GM21367 (cell line): ENCODE measurements around the gene MFSD2B.
"Not testable (repeated sequence)": the region's sequence is repeated elsewhere in the genome, so short reads cannot be mapped to it uniquely, and the experiment has no call there.

Experiments used
- ATAC-seq: cut with Tn5 transposase; IDR thresholded peaks from one replicate; pipeline ENCODE4 v1.9.1; 2021; ENCODE audit not compliant: unreplicated experiment

MFSD2B gene

GRCh38 chr2:24009680-24010476 is at the start of gene MFSD2B:
MFSD2B (plus strand) TSS chr2:24010085; CDS start chr2:24010097, 12 bp downstream.
- no peak for ATAC-seq

GRCh38 chr2:23967846-23968245 is 42.0 kb upstream of the MFSD2B start:
- ATAC-seq: no peak

- ATAC-seq: no peak
Observed at GRCh38 chr2:23976883-23977282, 33.0 kb upstream of the MFSD2B start.

- no peak for ATAC-seq
Observed at GRCh38 chr2:23988371-23988770, 21.5 kb upstream of the MFSD2B start.

- ATAC-seq: no peak
Observed at GRCh38 chr2:23992931-23993330, 17.0 kb upstream of the MFSD2B start.

- ATAC-seq: no peak
Observed at GRCh38 chr2:23993736-23994269, 16.1 kb upstream of the MFSD2B start.

- no peak for ATAC-seq
Observed at GRCh38 chr2:23994567-23994966, 15.3 kb upstream of the MFSD2B start.

GRCh38 chr2:24007693-24008092 is 2.2 kb upstream of the MFSD2B start:
- no peak for ATAC-seq

- no peak for ATAC-seq
Observed at GRCh38 chr2:24008672-24009366, 1.1 kb upstream of the MFSD2B start.

- ATAC-seq: no peak
Observed at GRCh38 chr2:24009367-24009679, 562 bp upstream of the MFSD2B start.

- ATAC-seq: no peak
Observed at GRCh38 chr2:24010477-24011249, 778 bp downstream of the MFSD2B start.

- ATAC-seq: no peak
Observed at GRCh38 chr2:24011250-24012104, 1.6 kb downstream of the MFSD2B start.

GRCh38 chr2:24012521-24013188 is 2.8 kb downstream of the MFSD2B start:
- no peak for ATAC-seq

- ATAC-seq: not testable (repeated sequence)
Observed at GRCh38 chr2:24014902-24015301, 5.0 kb downstream of the MFSD2B start.

- ATAC-seq: no peak
Observed at GRCh38 chr2:24015562-24016375, 5.9 kb downstream of the MFSD2B start.

- no peak for ATAC-seq
Observed at GRCh38 chr2:24016376-24016761, 6.5 kb downstream of the MFSD2B start.

GRCh38 chr2:24016853-24017703 is 7.2 kb downstream of the MFSD2B start:
- ATAC-seq: no peak

- no peak for ATAC-seq
Observed at GRCh38 chr2:24017711-24018110, 7.8 kb downstream of the MFSD2B start.
